Calu3 (cell line): Measurements from ENCODE around the gene COX6A2. TPM values are rescaled to one million over a fixed set of nuclear protein-coding genes. Genes with fewer than 3 reads are reported as not detected.
A peak's percentile ranks its signal among the peaks of the same experiment; 100 is the strongest.

Source experiments
- BruUV-seq: library from RNA; stranded (reverse); fragments of 400-500 nt; replicated peaks from 2 replicates; lab custom pipeline; 2021; lab: Mats Ljungman, UMichigan
- CTCF ChIA-PET: fragments of 300-600 bp; sonication (Branson Sonifier 250); formaldehyde crosslinking; loops from one replicate; lab custom pipeline; 2022; ENCODE audit warnings: antibody characterized with exemption; lab: Charles Lee
- DNase-seq: peaks from one replicate; pipeline ENCODE4 v3.0.0; 2022
- H3K27ac Mint-ChIP-seq: one replicate; pipeline ENCODE4 v1.8.0; 2022; ENCODE audit warnings: mixed read lengths; ENCODE audit not compliant: unreplicated experiment
- H3K27me3 Mint-ChIP-seq: one replicate; pipeline ENCODE4 v1.8.0; 2022; ENCODE audit warnings: mixed read lengths; ENCODE audit not compliant: unreplicated experiment
- H3K36me3 Mint-ChIP-seq: one replicate; pipeline ENCODE4 v1.8.0; 2022; ENCODE audit warnings: mild to moderate bottlenecking, moderate library complexity, mixed read lengths; ENCODE audit not compliant: insufficient read depth, unreplicated experiment
- H3K4me1 Mint-ChIP-seq: one replicate; pipeline ENCODE4 v1.8.0; 2022; ENCODE audit warnings: mild to moderate bottlenecking, low read depth, mixed read lengths; ENCODE audit not compliant: unreplicated experiment
- H3K4me3 Mint-ChIP-seq: one replicate; pipeline ENCODE4 v1.8.0; 2022; ENCODE audit warnings: mild to moderate bottlenecking, low read depth, moderate library complexity, mixed read lengths; ENCODE audit not compliant: unreplicated experiment
- H3K9me3 Mint-ChIP-seq: one replicate; pipeline ENCODE4 v1.8.0; 2022; ENCODE audit warnings: low read depth, mixed read lengths; ENCODE audit not compliant: unreplicated experiment
- intact Hi-C: fragments of 100-400 bp; cut with micrococcal nuclease; formaldehyde crosslinking; loops from one replicate; pipeline ENCODE4 v1.10.0; 2022; ENCODE audit not compliant: unreplicated experiment
- total RNA-seq: library from RNA; stranded (reverse); gene quantifications from 2 replicates; pipeline ENCODE4 v1.2.3, GENCODE V29; 2022
- TF ChIP-seq, protein P1 (sequence below): fragments of 200-600 bp; IDR thresholded peaks from one replicate; pipeline ENCODE4 v1.8.0; 2022; ENCODE audit warnings: antibody characterized with exemption; ENCODE audit not compliant: unreplicated experiment

The COX6A2 gene
- total RNA-seq, 1 experiment from 2014 or later = not detected

DNA sequence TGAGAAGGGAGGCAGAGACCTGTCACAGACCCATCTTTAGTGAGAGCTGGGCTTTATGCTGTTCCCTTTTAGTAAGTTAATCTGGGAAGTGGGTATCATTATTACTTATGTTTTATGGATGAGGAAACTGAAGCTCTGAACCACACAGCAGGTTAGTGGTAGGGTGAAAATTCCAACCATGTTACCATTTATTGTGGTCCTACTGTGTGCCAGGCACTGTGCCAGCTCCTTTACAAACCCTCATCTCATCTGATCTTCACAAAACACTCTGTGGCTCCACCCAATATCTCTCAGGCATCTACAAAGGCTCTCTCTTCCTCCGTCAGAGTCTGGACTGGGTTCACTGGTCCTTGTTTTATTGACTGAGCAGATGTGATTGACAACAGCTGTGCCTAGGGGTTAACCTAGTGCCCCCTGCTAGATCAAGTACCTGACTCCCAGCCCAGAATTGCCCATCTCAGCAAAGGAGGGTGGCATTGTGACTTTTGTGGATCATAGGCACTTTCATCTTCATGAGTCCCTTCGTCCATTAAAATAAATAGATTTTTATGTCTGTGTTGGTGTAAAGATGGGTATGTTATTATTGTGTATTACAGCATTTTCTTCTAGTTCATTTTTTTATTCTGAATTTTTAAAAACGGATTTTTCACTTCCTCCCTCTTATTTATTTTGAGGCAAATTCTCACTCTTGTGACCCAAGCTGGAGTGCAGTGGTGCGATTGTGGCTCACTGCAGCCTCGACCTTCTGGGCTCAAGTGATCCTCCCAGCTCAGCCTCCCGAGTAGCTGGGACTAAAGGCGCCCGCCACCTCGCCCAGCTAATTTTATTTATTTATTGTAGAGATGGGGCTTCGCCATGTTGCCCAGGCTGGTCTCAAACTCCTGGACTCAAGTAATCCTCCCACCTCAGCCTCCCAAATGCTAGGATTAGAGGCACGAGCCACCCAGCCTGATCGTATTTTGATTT lies 46.9 kb upstream of the COX6A2 start:
- TSS peak; percentile 35 for BruUV-seq
- H3K36me3 Mint-ChIP-seq = peaks cover 43% of the 10 kb centered on the region
- H3K27me3 Mint-ChIP-seq = no peaks in the 10 kb centered on the region
- CTCF ChIA-PET = no interaction called here
- no peak overlapping the region for H3K27ac Mint-ChIP-seq
- TF ChIP-seq, protein P1, sequence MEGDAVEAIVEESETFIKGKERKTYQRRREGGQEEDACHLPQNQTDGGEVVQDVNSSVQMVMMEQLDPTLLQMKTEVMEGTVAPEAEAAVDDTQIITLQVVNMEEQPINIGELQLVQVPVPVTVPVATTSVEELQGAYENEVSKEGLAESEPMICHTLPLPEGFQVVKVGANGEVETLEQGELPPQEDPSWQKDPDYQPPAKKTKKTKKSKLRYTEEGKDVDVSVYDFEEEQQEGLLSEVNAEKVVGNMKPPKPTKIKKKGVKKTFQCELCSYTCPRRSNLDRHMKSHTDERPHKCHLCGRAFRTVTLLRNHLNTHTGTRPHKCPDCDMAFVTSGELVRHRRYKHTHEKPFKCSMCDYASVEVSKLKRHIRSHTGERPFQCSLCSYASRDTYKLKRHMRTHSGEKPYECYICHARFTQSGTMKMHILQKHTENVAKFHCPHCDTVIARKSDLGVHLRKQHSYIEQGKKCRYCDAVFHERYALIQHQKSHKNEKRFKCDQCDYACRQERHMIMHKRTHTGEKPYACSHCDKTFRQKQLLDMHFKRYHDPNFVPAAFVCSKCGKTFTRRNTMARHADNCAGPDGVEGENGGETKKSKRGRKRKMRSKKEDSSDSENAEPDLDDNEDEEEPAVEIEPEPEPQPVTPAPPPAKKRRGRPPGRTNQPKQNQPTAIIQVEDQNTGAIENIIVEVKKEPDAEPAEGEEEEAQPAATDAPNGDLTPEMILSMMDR = no peak
- H3K4me1 Mint-ChIP-seq = peaks cover 31% of the 10 kb centered on the region
- no peaks in the 10 kb centered on the region for H3K9me3 Mint-ChIP-seq
- H3K4me3 Mint-ChIP-seq = no peak overlapping the region
- no peak for DNase-seq
- intact Hi-C loops = no loop called here

DNA sequence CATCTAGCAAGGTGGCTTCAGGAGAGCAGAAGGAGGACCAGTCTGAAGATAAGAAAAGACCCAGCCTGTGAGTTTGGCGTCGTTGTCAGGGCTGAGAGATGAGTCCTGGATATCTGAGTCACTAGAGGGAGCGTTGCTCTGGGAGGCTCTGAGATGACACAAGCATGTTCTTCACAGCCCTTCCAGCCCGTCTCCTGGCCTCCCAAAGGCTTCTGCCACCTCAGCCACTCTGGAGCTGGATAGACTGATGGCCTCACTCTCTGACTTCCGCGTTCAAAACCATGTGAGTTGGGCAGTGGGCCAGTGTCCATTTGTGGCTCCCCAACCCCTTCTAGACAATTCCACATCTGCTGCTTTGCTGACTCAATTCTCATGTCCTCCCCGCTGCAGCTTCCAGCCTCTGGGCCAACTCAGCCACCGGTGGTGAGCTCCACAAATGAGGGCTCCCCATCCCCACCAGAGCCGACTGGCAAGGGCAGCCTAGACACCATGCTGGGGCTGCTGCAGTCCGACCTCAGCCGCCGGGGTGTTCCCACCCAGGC lies 46.1 kb upstream of the COX6A2 start:
- H3K4me1 Mint-ChIP-seq = peaks cover 31% of the 10 kb centered on the region
- TF ChIP-seq, protein P1 = no peak
- intact Hi-C loops = no loop called here

DNA sequence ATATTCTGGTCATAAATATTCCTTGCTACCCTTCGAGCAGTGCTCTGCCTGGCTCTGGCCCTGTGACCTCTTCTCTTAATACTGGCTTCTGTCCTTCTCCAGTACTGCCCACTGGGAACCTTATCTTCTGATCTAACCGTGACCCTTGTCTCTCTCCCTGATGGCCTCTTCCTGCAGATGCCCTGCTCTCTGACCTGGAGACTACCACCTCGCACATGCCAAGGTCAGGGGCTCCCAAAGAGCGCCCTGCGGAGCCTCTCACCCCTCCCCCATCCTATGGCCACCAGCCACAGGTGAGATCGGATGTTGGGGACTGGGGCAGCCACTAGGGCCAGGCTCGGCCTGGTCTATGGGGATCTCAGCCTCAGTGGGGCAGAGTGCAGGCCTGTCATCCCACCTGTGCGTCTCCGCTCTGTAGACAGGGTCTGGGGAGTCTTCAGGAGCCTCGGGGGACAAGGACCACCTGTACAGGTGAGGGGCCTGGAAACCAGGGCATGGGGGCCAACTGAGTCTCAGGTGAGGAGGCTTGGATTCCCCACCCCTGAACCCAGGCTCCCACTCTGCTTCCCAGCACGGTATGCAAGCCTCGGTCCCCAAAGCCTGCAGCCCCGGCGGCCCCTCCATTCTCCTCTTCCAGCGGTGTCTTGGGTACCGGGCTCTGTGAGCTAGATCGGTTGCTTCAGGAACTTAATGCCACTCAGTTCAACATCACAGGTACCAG lies 45.3 kb upstream of the COX6A2 start:
- TF ChIP-seq, protein P1 = no peak
- H3K9me3 Mint-ChIP-seq = no peaks in the 10 kb centered on the region
- no peak overlapping the region for H3K27ac Mint-ChIP-seq
- intact Hi-C loops = no loop called here
- DNase-seq = no peak
- no TSS peak for BruUV-seq
- H3K4me1 Mint-ChIP-seq = peaks cover 30% of the 10 kb centered on the region
- H3K27me3 Mint-ChIP-seq = no peaks in the 10 kb centered on the region
- peaks cover 43% of the 10 kb centered on the region for H3K36me3 Mint-ChIP-seq
- peak overlapping the region; percentile 78 for H3K4me3 Mint-ChIP-seq
- CTCF ChIA-PET = interaction anchor here (0.6 kb wide), 1 partner anchor 14 kb away, joined by 3 read pairs; the partner anchor contains the start of gene ARMC5

More for the DNA sequence above, 46.1 kb upstream of the COX6A2 start:
- TSS peak; percentile 18 for BruUV-seq
- no peak overlapping the region for H3K4me3 Mint-ChIP-seq
- no peak for DNase-seq
- H3K36me3 Mint-ChIP-seq = peaks cover 43% of the 10 kb centered on the region
- H3K27me3 Mint-ChIP-seq = no peaks in the 10 kb centered on the region
- CTCF ChIA-PET = no interaction called here
- H3K9me3 Mint-ChIP-seq = no peaks in the 10 kb centered on the region
- H3K27ac Mint-ChIP-seq = no peak overlapping the region

DNA sequence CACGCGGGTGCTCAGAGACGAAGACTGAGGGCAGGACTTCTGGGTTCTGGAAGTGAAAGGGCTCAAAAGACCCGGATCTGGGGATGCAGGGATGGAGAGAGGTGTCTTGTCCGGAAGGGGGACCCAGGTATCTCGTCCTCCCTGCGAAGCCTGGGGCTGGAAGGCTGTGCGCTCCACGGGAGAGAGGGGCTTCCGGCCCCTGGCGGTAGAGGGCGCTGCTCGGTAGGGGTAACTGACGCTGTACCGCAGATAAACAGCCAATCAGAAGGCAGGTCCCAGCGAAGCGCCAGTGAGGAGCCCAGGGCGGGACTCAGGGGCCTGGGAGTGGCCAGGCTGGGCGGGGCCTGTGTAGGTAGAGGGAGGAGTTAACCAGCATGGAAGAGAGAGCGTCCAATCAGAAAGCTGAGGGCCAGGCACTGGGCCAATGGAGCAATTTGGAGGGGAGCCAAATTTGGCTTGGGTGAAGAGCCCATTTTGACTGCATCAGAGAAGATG lies 44.6 kb upstream of the COX6A2 start:
- TSS peak; percentile 20 for BruUV-seq
- peak; percentile 54 for DNase-seq
- Mint-ChIP-seq H3K36me3 (peaks cover 37% of the 10 kb centered on the region), H3K9me3 (no peaks in the 10 kb centered on the region), H3K27ac (peak overlapping the region; percentile 75), H3K4me3 (peak overlapping the region; percentile 78), H3K27me3 (no peaks in the 10 kb centered on the region), H3K4me1 (peaks cover 24% of the 10 kb centered on the region)
- TF ChIP-seq, protein P1 = peak; percentile 33
- CTCF ChIA-PET = interaction anchor here (0.6 kb wide), 1 partner anchor 14 kb away, joined by 3 read pairs; the partner anchor contains the start of gene ARMC5
- intact Hi-C loops = no loop called here
